Stomach (tissue), 4 donors: ENCODE measurements around the gene PRPF19.

Experiments used
- EP300 ChIP-seq: sonication (generic); formaldehyde crosslinking; IDR thresholded peaks from one replicate; pipeline ENCODE4 v1.6.1; 2017; ENCODE audit warnings: antibody characterized with exemption
- TF ChIP-seq, protein P1 (sequence below), 7 experiments: fragments of 450-650 bp in 4 of 7; fragments of 200-600 bp in 3 of 7; sonication (generic) in 3 of 7; IDR thresholded peaks; one replicate each; pipeline ENCODE4 v1.5.1; 2016 to 2019; ENCODE audit warnings: antibody characterized with exemption in 7 of 7, control low read depth in 2 of 7, mild to moderate bottlenecking in 1 of 7

DNA sequence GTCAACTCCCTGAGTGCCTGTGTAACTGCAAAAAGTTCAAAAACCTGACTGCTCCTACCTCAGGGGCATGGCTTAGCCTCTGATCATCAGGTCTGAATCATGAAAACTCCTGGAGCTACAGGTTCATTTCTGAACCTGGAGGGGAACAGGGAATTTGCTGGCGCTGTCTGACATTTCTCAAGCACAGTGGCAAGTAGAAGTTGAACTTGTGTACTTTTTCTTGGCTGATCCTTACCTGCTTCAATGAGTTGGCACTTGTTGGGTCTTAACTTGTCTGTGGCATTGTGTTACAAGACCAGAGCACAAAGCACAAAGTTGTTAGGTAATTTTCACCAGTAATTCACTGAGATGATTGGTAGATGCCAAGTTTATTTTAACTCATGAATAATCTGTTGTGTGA lies 10.9 kb upstream of the PRPF19 start:
- TF ChIP-seq, protein P1, sequence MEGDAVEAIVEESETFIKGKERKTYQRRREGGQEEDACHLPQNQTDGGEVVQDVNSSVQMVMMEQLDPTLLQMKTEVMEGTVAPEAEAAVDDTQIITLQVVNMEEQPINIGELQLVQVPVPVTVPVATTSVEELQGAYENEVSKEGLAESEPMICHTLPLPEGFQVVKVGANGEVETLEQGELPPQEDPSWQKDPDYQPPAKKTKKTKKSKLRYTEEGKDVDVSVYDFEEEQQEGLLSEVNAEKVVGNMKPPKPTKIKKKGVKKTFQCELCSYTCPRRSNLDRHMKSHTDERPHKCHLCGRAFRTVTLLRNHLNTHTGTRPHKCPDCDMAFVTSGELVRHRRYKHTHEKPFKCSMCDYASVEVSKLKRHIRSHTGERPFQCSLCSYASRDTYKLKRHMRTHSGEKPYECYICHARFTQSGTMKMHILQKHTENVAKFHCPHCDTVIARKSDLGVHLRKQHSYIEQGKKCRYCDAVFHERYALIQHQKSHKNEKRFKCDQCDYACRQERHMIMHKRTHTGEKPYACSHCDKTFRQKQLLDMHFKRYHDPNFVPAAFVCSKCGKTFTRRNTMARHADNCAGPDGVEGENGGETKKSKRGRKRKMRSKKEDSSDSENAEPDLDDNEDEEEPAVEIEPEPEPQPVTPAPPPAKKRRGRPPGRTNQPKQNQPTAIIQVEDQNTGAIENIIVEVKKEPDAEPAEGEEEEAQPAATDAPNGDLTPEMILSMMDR (IDR thresholded peaks at IDR 0.05), result no peak
- no peak for TF ChIP-seq EP300
